Gastrocnemius medialis (tissue), 4 donors: ENCODE measurements around the gene DEGS1.

Experiments
- CTCF ChIP-seq, 5 experiments: fragments of 450-650 bp in 3 of 5; fragments of 200-600 bp in 2 of 5; sonication (generic) in 2 of 5; IDR thresholded peaks in 4 of 5; conservative IDR thresholded peaks in 1 of 5; 1 replicate in 4 of 5; 2 replicates in 1 of 5; pipeline ENCODE4 v1.5.1; 2016 to 2019; ENCODE audit warnings: antibody characterized with exemption in 5 of 5, mild to moderate bottlenecking in 3 of 5, moderate library complexity in 3 of 5
- POLR2A ChIP-seq, 2 donors: fragments of 450-650 bp; IDR thresholded peaks; one replicate each; pipeline ENCODE4 v1.6.1; 2017; ENCODE audit warnings: antibody characterized with exemption in 2 of 2, mild to moderate bottlenecking in 2 of 2, moderate library complexity in 2 of 2

- TF ChIP-seq CTCF (IDR thresholded peaks at IDR 0.05 in 4 of 5, conservative IDR thresholded peaks at IDR 0.05 in 1 of 5) (no peak), POLR2A (IDR thresholded peaks at IDR 0.05) (no peak)
These were observed 712 bp downstream of the DEGS1 start for GRCh38 chr1:224183591-224184312.
